Myocyte (in vitro differentiated cells): ENCODE measurements around the gene CSTF2. TPM values are rescaled to one million over a fixed set of nuclear protein-coding genes. Genes with fewer than 3 reads are reported as not detected.

Experiments used
- DNase-seq: peaks from one replicate; pipeline ENCODE4 v3.0.0-alpha.2; 2012; ENCODE audit warnings: low read depth
- total RNA-seq: library from RNA; depleted of rRNA; stranded (reverse); fragments of >200 nt; gene quantifications from 2 replicates; pipeline ENCODE4 v1.2.3, GENCODE V29; 2014

The CSTF2 gene
- total RNA-seq, 1 donor from 2014 or later = 11.7 TPM

GRCh38 chrX:100870527-100870926, 50.3 kb downstream of the CSTF2 start:
- DNase-seq = no peak

GRCh38 chrX:100871594-100872560, 51.7 kb downstream of the CSTF2 start:
- DNase-seq = no peak

- DNase-seq = no peak
These were observed 54.1 kb downstream of the CSTF2 start, which contains the start of gene NOX1 for GRCh38 chrX:100874325-100874724. TSS of gene NOX1 (minus strand) at chrX:100874359. CDS start at chrX:100874139, 220 bp downstream.

- DNase-seq = no peak
These were observed 60.2 kb downstream of the CSTF2 start for GRCh38 chrX:100880368-100880767.

GRCh38 chrX:100883654-100884053, 63.5 kb downstream of the CSTF2 start:
- no peak for DNase-seq

Other genes with a start within 250 kb of the CSTF2 start
- not detected in 2 replicates for gene TNMD, start 235.5 kb upstream of the CSTF2 start, total RNA-seq
- gene TSPAN6, start 183.6 kb upstream of the CSTF2 start, total RNA-seq = 28.2 and 29.2 TPM in 2 replicates
- 42.1 and 67.7 TPM in 2 replicates for gene SRPX2, start 176.2 kb upstream of the CSTF2 start, total RNA-seq
- gene SYTL4, start 88.3 kb upstream of the CSTF2 start, total RNA-seq = 0.88 and 0.99 TPM in 2 replicates
- 0.10 and 0.11 TPM in 2 replicates for gene NOX1, start 54.0 kb downstream of the CSTF2 start, total RNA-seq
- gene XKRX, start 108.5 kb downstream of the CSTF2 start, total RNA-seq = 0.13 TPM in 1 of 2 replicates, not detected in the other
- not detected in 2 replicates for gene ARL13A, start 149.3 kb downstream of the CSTF2 start, total RNA-seq
- gene TRMT2B, start 231.7 kb downstream of the CSTF2 start, total RNA-seq = 11.8 and 13.3 TPM in 2 replicates